Frontal cortex (tissue), 4 donors: ENCODE results near the gene RRBP1. TPM values are rescaled to one million over a fixed set of nuclear protein-coding genes. Genes with fewer than 3 reads are reported as not detected.
A peak's percentile ranks its signal among the peaks of the same experiment; 100 is the strongest.

Experiments used
- DNase-seq, 2 donors: peaks; one replicate each; pipeline ENCODE4 v3.0.0; 2012; ENCODE audit warnings: low spot score in 2 of 2
- FAIRE-seq: peaks from 2 replicates; lab custom pipeline; 2012; peaks lifted over from hg19 to GRCh38; lab: Jason Lieb, UNC
- total RNA-seq: library from RNA; depleted of rRNA; stranded (reverse); fragments of >200 nt; gene quantifications from one replicate; pipeline ENCODE4 v1.2.3, GENCODE V29; 2014
- donor health status: control.
- donor health status: control.
- donor health status: control.

The RRBP1 gene
- total RNA-seq, 1 donor from 2014 or later: 6.1 TPM

DNA sequence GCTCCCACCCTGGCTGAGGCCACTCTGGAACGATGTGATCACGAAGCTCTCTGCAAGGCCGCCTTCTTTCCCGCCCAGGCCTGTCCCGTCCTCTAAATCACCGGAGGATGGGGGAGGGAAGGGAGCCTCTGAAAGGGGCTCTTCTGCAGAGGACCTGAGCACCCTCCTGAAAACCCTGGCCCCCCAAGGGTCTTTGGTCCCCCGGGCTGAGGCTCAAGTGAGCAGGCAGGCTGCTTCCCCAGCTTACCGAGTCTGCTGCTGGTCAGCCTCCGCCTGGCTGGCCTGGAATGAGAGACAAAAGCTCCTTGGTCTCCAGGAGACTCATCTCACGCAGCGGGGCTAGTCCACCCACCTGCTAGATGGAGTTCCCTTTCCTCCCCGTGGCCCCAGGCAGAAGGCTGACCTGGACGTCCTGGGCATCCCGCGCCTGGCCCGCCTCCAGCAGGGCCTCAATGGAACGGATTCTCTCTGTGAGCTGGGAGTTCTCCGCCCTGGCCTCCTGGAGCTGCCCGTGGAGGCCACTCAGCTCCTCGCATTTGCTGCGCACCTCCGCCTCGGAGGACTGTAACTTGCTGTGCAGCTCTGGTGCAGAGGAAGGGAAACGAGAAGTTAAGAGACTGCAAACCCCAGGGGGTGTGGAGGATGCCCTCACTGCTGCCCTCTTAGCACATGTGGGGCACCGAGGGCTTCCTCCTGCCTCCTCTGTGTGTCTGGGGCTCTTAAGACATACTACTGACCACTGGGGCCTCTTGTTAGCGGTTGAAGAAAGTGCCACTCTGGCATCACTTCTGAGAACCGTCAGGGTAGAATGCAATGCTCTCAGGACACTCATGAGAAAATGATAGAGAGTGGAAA is 54.7 kb downstream of the RRBP1 start:
- DNase-seq: no peak
- FAIRE-seq: no peak

- FAIRE-seq (no peak), DNase-seq (no peak)
These were observed 55.6 kb downstream of the RRBP1 start for GRCh38 chr20:17626217-17627007.

- no peak for FAIRE-seq
- no peak for DNase-seq
These were observed 56.6 kb downstream of the RRBP1 start for GRCh38 chr20:17625246-17626051.

DNA sequence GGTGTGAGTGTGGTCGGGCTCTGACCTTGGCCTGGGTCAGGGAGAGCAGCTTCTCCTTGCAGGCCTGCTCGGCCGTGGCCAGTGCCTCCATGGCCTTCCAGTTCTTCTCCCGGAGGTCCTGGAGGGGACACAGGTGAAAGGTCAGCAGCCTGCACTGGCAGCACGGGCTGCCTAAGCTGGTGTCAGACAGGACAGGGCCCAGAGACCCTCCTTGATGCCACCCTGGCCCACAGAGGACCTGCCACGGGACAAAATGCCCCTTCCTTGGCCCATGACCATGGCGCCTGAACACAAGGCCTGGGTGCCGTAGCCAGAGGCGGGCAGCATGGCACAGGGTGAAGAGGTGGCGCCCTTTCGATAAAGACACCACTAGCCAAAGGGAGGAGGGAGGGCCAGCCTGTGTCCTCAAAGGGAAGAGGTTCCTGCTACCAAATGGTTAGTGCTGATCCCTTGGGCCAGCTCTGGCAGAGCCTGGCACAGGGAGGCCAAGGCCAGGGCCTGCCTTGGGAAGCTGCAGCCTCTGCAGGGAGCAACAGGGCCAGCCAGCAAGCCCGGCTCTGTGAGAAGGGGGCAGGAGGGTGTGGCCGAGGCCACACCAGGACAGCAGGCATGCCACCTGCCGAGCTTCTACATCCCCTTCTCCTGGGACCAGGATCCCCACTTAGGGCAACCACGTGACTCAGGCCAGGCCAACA is 57.3 kb downstream of the RRBP1 start:
- DNase-seq (no peak), FAIRE-seq (no peak)

DNA sequence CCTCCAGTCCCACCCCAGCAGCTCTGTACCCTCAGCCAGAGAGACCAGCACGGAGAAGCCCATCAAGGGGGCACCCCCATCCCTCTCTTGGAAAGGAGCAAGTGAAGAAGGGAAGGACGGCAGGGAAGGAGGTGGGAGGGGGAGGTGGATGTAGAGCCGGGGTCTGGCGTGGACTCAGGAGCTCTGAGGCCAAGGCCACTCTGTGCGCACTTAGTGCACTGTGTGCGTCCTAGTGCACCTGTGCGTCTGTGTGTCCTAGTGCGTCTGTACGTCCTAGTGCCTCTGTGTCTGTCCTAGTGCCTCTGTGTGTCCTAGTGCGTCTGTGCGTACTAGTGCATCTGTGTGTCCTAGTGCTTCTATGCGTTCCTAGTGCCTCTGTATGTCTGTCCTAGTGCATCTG is 58.0 kb downstream of the RRBP1 start:
- DNase-seq (no peak), FAIRE-seq (no peak)

DNA sequence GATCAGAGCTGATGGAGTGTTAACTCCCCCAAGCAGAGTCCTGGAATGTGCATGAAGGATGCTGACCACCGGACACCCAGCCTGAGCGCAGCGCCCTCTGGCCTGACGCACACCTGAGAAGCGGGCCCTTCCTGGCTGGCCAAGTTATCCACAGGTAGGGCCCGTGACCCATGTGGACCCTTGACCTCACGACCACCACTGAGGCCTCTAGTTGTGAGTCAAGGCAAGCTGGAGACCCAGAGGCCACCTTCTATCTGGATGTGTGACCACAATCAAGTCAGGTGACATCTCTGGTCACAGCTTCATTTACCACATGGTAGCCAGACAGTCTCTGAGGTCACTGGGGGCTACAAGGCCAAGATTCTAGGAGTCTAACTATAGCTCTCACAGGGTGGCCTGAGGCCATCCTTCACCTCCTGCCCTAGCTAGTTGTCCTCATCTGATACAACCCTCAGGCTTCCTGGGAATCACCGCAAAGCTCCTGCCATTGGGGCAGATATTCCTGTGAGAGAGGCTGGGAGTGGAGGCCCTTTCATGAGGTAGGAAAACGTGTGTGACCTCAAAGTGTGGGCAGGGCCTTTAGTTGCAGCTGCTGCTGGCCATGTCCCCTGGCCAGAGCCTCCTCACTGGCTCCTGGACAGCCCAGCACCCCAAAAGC is 59.1 kb downstream of the RRBP1 start:
- peak in 1 of 2 donors; percentile 1 for DNase-seq
- FAIRE-seq: no peak

- FAIRE-seq (no peak), DNase-seq (peak in 1 of 2 donors; percentile 5)
These were observed 59.8 kb downstream of the RRBP1 start for GRCh38 chr20:17622086-17622850.

GRCh38 chr20:17621229-17621968 is 60.6 kb downstream of the RRBP1 start:
- DNase-seq: no peak

DNA sequence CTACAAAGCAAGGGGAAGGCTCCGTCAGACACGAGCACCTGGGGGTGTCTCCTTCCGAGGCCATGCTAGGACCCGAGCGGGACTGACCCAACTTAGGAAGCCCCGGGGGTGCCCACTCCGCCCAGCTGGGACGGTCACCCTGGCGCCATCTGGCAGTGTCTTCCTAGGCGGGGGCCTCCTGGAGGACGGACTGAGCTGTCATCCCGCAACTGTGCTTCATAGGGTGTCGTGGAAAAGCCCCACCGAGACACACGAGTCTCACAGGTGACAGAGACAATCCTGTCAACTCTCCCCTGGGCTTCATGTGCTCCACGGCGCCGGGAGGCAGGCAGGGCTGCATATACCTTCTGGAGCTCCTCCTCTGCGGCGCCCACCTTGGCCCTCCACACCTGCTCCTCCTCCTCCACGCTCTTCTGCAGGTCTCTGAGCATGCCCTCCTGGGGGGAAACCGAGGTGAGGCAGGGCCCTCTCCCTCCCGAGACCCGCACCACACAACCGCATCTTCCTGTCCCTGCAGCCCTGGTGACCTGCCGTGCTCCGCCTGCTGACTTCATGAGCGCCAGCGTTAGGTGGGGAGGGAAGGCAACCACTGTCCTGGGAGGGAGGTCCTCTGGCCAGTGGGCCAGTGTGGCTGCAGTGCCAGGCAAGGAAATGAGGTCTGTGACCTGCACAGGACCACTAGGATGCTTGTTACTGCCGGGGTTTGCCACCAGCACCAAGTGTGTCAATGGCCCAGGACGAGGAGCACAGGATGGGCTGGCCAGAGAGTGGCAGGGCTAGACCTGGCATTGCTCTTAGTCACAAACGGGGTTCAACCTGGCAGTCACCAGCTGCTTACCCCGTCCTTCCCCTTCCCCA is 61.4 kb downstream of the RRBP1 start:
- DNase-seq: peak in 1 of 2 donors; percentile 3
- FAIRE-seq: no peak

More at GRCh38 chr20:17621229-17621968, 60.6 kb downstream of the RRBP1 start:
- FAIRE-seq: no peak

DNA sequence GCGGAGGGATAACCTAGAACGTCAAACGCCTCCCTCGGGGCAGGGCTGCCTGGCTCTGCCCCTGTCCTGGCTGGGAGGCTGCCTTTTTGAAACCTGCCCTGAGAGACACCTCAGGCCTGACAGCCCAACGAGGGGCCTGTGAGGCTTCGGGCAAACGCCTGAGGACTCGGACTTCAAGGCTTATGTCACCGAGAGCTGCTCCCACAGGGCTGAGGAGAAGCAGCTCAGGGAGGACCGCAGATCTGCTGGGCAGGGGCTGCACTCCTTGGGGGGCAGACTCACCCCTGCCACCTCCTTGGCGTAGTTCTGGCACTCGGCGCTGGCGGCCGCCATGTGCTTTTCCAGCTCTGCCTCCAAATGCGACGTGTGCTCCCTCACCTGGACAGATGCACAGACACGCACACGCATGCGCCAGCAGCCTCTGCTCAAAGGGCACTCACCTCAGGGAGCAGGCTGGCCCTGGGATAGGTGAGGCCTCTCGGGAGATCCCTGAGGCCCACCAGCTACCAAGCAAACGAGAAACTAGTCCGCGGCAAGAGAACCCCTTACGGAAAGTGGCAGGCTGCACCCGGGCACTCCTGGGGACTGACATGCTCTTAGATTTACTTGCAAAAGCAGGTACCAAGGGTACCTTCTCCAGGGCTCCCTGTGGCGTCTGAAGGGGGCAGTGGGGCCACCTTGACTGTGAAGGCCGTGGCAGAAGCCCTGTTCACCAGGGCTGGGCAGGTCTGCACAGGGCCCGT is 62.5 kb downstream of the RRBP1 start:
- DNase-seq: peak; percentile 5 to 9
- FAIRE-seq: no peak

- DNase-seq (no peak), FAIRE-seq (no peak)
These were observed 63.4 kb downstream of the RRBP1 start for GRCh38 chr20:17618673-17619013.

DNA sequence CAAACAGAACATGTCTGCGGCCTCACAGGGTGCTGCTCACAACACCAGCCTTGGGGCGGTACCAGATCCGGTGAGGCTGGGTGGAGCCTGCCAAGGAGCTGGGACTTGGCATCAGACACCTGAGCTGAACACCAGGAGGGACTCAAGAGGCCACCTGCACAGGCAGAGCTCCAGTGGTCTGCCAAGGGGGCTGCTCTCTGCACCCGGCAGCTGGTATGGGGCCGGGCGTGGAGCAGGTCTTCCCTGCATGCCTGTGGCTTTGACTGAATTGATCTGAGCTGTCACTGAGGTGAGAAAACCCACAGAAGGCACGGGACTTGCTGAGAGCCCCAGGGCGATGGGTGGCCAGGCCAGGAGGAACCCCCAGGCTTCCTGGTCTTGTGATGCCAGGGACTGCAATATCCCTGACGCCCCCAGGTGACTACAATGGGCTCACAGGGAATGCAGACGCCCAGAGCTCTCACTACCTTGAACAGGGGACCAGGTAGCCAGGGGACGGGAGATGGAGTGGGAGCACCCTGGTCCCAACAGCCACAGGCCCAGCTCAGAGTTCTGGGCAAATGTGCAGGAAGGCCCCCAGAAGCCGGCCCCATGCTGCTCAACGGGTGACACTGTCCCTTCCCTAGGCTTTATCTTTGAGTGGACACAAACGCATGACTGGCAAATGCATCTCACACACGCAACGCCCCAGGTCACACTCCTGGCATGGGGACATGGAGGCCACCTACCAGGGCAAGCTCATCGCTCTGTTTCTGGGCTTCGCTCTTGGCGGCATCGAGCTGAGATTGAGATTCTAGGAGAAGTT is 64.0 kb downstream of the RRBP1 start:
- peak; percentile 2 to 5 for DNase-seq
- FAIRE-seq: no peak

GRCh38 chr20:17617212-17617867 is 64.7 kb downstream of the RRBP1 start:
- peak; percentile 56 to 76 for DNase-seq
- FAIRE-seq: no peak

DNA sequence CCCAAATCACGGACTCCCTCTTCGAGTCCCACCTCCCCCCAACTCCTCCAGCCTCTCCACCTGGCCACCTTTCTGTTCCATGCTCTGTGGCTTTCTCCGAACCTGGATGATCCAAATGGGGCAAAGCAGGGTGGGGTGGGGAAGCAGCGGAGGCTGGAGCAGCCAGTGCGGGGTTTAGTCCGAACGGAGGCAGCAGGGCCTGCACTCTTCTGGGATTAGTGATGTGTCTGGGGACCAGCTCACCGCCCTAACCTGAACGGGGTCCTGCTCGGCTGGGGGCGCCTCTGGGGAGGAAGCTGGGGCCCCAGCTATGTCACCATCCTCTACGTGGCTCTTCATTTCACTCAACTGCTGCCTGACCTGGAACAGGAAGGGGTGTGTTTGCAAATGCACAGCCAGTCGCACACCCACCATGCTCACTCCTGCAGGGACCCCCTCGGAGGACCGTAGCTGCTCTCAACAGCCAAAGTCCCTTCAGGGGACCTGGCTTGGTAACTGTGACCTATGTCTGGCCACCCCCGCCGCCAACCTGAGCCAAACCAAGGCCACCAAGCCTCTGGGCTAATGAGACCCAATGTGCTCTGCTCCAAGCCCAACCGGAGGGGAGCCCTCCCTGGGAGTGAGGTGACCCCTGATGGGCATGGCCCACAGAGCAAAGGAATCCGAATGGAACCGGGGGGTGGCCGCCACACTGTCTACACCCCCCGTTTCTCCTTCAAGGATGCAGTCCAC is 65.4 kb downstream of the RRBP1 start:
- FAIRE-seq: no peak
- DNase-seq: peak in 1 of 2 donors; percentile 3
